K562 (cell line): ENCODE data around the gene FAM20C. TPM values are rescaled to one million over a fixed set of nuclear protein-coding genes. Genes with fewer than 3 reads are reported as not detected.

Experiments
- ATAC-seq: fragments of 200-7000 bp; cut with Tn5 transposase; 3 replicates; pipeline ENCODE4 v1.9.1; 2020; ENCODE audit warnings: moderate library complexity
- BruUV-seq: library from RNA; stranded (reverse); fragments of 400-500 nt; replicated peaks from 2 replicates; lab custom pipeline; 2021; lab: Mats Ljungman, UMichigan
- CTCF ChIA-PET: fragments of 300-600 bp; formaldehyde crosslinking; extraction: SDS; loops from one replicate; lab custom pipeline; 2021; ENCODE audit warnings: low intra/inter-chr PET ratio; lab: Yijun Ruan, JAX
- POLR2A ChIA-PET: fragments of 300-600, 350-650 bp; sonication (Branson Sonifier 250); formaldehyde crosslinking; extraction: SDS; loops from one replicate; lab custom pipeline; 2021; ENCODE audit warnings: antibody characterized with exemption, inconsistent platforms; lab: Yijun Ruan, JAX
- DNase-seq, 4 experiments: peaks; one replicate each; pipeline versions ENCODE4 v3.0.0 to v3.0.0-alpha.2; 2011 to 2018; ENCODE audit warnings: low spot score in 3 of 4, mixed read lengths in 3 of 4; ENCODE audit errors: extremely low read depth in 1 of 4
- FAIRE-seq: peaks from 2 replicates; lab custom pipeline; 2011; peaks lifted over from hg19 to GRCh38; lab: Jason Lieb, UNC
- H2AFZ ChIP-seq: 2 replicates; pipeline ENCODE4 v1.6.0; 2011; ENCODE audit warnings: low read depth, low read length, control low read depth, inconsistent platforms
- H3K27ac ChIP-seq: fragments of 200-600 bp; 3 replicates; pipeline ENCODE4 v1.8.0; 2011; ENCODE audit warnings: low read depth, mild to moderate bottlenecking, control low read depth, inconsistent platforms, low read length, moderate library complexity, mixed read lengths; ENCODE audit errors: extremely low read depth
- H3K27me3 ChIP-seq, 2 experiments: fragments of 300-600 bp in 1 of 2; 2 replicates in 1 of 2; 3 replicates in 1 of 2; pipeline versions ENCODE4 v1.6.0 to v1.8.0; 2011; ENCODE audit warnings: inconsistent platforms in 2 of 2, low read length in 2 of 2, mild to moderate bottlenecking in 1 of 2, mixed read lengths in 1 of 2, moderate library complexity in 1 of 2; ENCODE audit not compliant: control insufficient read depth in 2 of 2, insufficient read depth in 2 of 2
- H3K36me3 ChIP-seq: fragments of 300-600 bp; 3 replicates; pipeline ENCODE4 v1.8.0; 2011; ENCODE audit warnings: mild to moderate bottlenecking, low read length, inconsistent platforms; ENCODE audit not compliant: control insufficient read depth, insufficient read depth
- H3K4me1 ChIP-seq, 2 experiments: fragments of 200-600 bp in 1 of 2; replicated peaks in 1 of 2; 2 replicates in 1 of 2; 3 replicates in 1 of 2; pipeline versions ENCODE4 v1.5.1 to v1.8.0; 2011; ENCODE audit warnings: inconsistent platforms in 2 of 2, low read length in 2 of 2, mild to moderate bottlenecking in 1 of 2, mixed read lengths in 1 of 2, moderate library complexity in 1 of 2; ENCODE audit not compliant: control insufficient read depth in 2 of 2, insufficient read depth in 2 of 2
- H3K4me2 ChIP-seq: 2 replicates; pipeline ENCODE4 v1.6.1; 2011; ENCODE audit warnings: low read length, control low read depth, inconsistent platforms, mixed read lengths; ENCODE audit not compliant: insufficient read depth
- H3K4me3 ChIP-seq: fragments of 200-600 bp; sonication (generic), shearing (Covaris generic); 2 replicates; pipeline ENCODE4 v1.5.1; 2016; ENCODE audit warnings: control low read depth, inconsistent platforms
- H3K79me2 ChIP-seq: fragments of 200-600 bp; 3 replicates; pipeline ENCODE4 v1.8.0; 2011; ENCODE audit warnings: low read length, inconsistent platforms; ENCODE audit not compliant: control insufficient read depth, insufficient read depth
- H3K9ac ChIP-seq, 2 experiments: 2 replicates each; pipeline versions ENCODE4 v1.6.0 to v1.6.1; 2011; ENCODE audit warnings: low read depth in 2 of 2, low read length in 2 of 2, control low read depth in 1 of 2, inconsistent platforms in 1 of 2, mild to moderate bottlenecking in 1 of 2, mixed read lengths in 1 of 2; ENCODE audit not compliant: insufficient read depth in 1 of 2
- H3K9me1 ChIP-seq: one replicate; pipeline ENCODE4 v1.6.0; 2011; ENCODE audit warnings: inconsistent platforms, mild to moderate bottlenecking, low read length, moderate library complexity; ENCODE audit not compliant: control insufficient read depth, insufficient read depth
- H3K9me3 ChIP-seq: replicated peaks from 2 replicates; pipeline ENCODE4 v1.5.1; 2011; ENCODE audit warnings: low read depth, low read length, inconsistent platforms; ENCODE audit not compliant: control insufficient read depth, insufficient read depth
- H4K20me1 ChIP-seq: replicated peaks from 2 replicates; pipeline ENCODE4 v1.6.1; 2011; ENCODE audit warnings: low read length, inconsistent platforms, mixed read lengths; ENCODE audit not compliant: control insufficient read depth, insufficient read depth
- BACH1 ChIP-seq: fragments of 200-800 bp; sonication (Bioruptor generic); IDR thresholded peaks from 2 replicates; pipeline ENCODE4 v1.6.1; 2016; ENCODE audit warnings: missing genetic modification characterization, missing compliant biosample characterization
- E2F4 ChIP-seq: sonication (generic); formaldehyde crosslinking; IDR thresholded peaks from 2 replicates; pipeline ENCODE4 v1.8.0; 2022; ENCODE audit warnings: mild to moderate bottlenecking, low read depth, missing genetic modification reagents
- KDM4B ChIP-seq, 2 experiments: fragments of 450-650 bp in 1 of 2; sonication (generic) in 1 of 2; IDR thresholded peaks; 2 replicates each; pipeline ENCODE4 v1.6.1; 2016 to 2017; ENCODE audit warnings: borderline replicate concordance in 2 of 2, antibody characterized with exemption in 1 of 2, low read depth in 1 of 2, mild to moderate bottlenecking in 1 of 2
- KLF1 ChIP-seq: fragments of 450-650 bp; IDR thresholded peaks from 2 replicates; pipeline ENCODE4 v1.6.1; 2016; ENCODE audit warnings: missing genetic modification characterization, missing compliant biosample characterization
- MLX ChIP-seq, 2 experiments: fragments of 450-650 bp in 1 of 2; sonication (generic) in 1 of 2; formaldehyde crosslinking; conservative IDR thresholded peaks; 2 replicates each; pipeline versions ENCODE4 v1.4.0 to v1.8.1; 2020 to 2022; ENCODE audit warnings: mild to moderate bottlenecking in 1 of 2, missing genetic modification reagents in 1 of 2
- RERE ChIP-seq: sonication (generic); formaldehyde crosslinking; IDR thresholded peaks from 2 replicates; pipeline ENCODE4 v1.8.0; 2023; ENCODE audit warnings: missing genetic modification reagents, mild to moderate bottlenecking, borderline replicate concordance
- STAT5B ChIP-seq: fragments of 250-450 bp; sonication (Bioruptor Pico); IDR thresholded peaks from 2 replicates; pipeline ENCODE4 v1.8.0; 2021; ENCODE audit warnings: mild to moderate bottlenecking, inconsistent platforms
- ZNF274 ChIP-seq: IDR thresholded peaks from 2 replicates; pipeline ENCODE4 v1.6.1; 2011; ENCODE audit warnings: low read depth, mild to moderate bottlenecking, low read length, moderate library complexity, borderline replicate concordance
- ZNF586 ChIP-seq: fragments of 450-650 bp; formaldehyde crosslinking; conservative IDR thresholded peaks from 2 replicates; pipeline ENCODE4 v1.4.0; 2020; ENCODE audit warnings: mild to moderate bottlenecking, moderate library complexity
- WGBS: fragments of 100-300 bp; shearing (Covaris generic); methylation state at CpG from one replicate; pipeline ENCODE4 v1.1.6; 2016; ENCODE audit warnings: low coverage, mixed read lengths; ENCODE audit not compliant: insufficient coverage; ENCODE audit errors: missing lambda C conversion rate; 5-methylcytosine and 5-hydroxymethylcytosine counted together
- in situ Hi-C: fragments of 300-500 bp; cut with MboI; formaldehyde crosslinking; loops from 4 replicates; pipeline ENCODE4 v1.15.0; 2018; ENCODE audit warnings: inconsistent platforms, mixed read lengths
- intact Hi-C: fragments of 100-400 bp; cut with micrococcal nuclease; formaldehyde crosslinking; loops from 2 replicates; pipeline ENCODE4 v1.14.2; 2022
- polyA plus RNA-seq, 8 experiments: library from polyadenylated mRNA; depleted of rRNA in 4 of 8; stranded (reverse) in 5 of 8; unstranded in 3 of 8; fragments of >200 nt; fragmentation: Nextera tagmentation in 2 of 8; fragmentation: Illumina TruSeq in 1 of 8; extraction: Ambion mirVana in 2 of 8; extraction: Trizol in 1 of 8; gene quantifications; 2 replicates each; pipeline versions ENCODE4 v1.2.1 to v1.2.3, GENCODE V29; 2011 to 2014; ENCODE audit warnings: inconsistent platforms in 1 of 8, missing spikeins in 1 of 8
- total RNA-seq, 7 experiments: library from RNA; depleted of rRNA in 6 of 7; stranded (reverse); fragments of >200 nt in 6 of 7; fragmentation: Illumina TruSeq in 2 of 7; extraction: Trizol in 2 of 7; gene quantifications; 2 replicates each; pipeline versions ENCODE4 v1.2.1 to v1.2.3, GENCODE V29; 2011 to 2021; ENCODE audit warnings: low replicate concordance in 1 of 7

Gene FAM20C
- total and polyA plus RNA-seq, 9 of the 15 experiments (the other 6 are each of a cell fraction or from before 2014, with no cell fraction given) = 0.09 TPM; not detected in 8

- no peak for DNase-seq
These were observed 36.0 kb upstream of the FAM20C start for GRCh38 chr7:156111-157007.

More at GRCh38 chr7:156111-157007, 36.0 kb upstream of the FAM20C start:
- WGBS = 1% methylated on average over 29 of the region's 31 CpGs
- no peaks in the 10 kb centered on the region for H3K9me1 ChIP-seq
- H2AFZ ChIP-seq = no peak overlapping the region
- BruUV-seq = no TSS peak
- ChIA-PET CTCF (interaction anchor here (0.6 kb wide), 1 partner anchor 1442 kb away, joined by 3 read pairs; no protein-coding TSS in a partner anchor), POLR2A (interaction anchor here (1.0 to 1.4 kb wide), 3 partner anchors 12 to 15 kb away, joined by 3 read pairs; no protein-coding TSS in a partner anchor)
- ATAC-seq = no peak
- no peaks in the 10 kb centered on the region for H3K36me3 ChIP-seq
- no peak overlapping the region for H3K4me3 ChIP-seq
- no peak overlapping the region for H3K9ac ChIP-seq
- in situ Hi-C loops (no loop called here), intact Hi-C loops (no loop called here)
- peaks cover 75 to 88% of the 10 kb centered on the region in 2 experiments for H3K27me3 ChIP-seq
- FAIRE-seq = no peak
- no peaks in the 10 kb centered on the region for H3K9me3 ChIP-seq
- H4K20me1 ChIP-seq = peaks cover 11% of the 10 kb centered on the region; the same call in 1 of the 2 replicates
- H3K4me2 ChIP-seq = no peak overlapping the region
- no peak overlapping the region for H3K27ac ChIP-seq
- peaks cover 0 to 9% of the 10 kb centered on the region in 2 experiments; a peak in 1 of 5 replicates for H3K4me1 ChIP-seq
- TF ChIP-seq MLX (CRISPR knock-in tag; conservative IDR thresholded peaks at IDR 0.05) = no peak
- no peak for TF ChIP-seq BACH1 (tag)
- no peak for TF ChIP-seq ZNF274
- TF ChIP-seq ZNF586 (CRISPR knock-in tag) = no peak
- no peak for TF ChIP-seq STAT5B
- no peak for TF ChIP-seq KLF1 (tag)
- no peak for TF ChIP-seq KDM4B (IDR thresholded peaks at IDR 0.05; ENCODE audit: borderline replicate concordance in 2 of 2, low read depth in 1 of 2)
- no peak for TF ChIP-seq E2F4 (CRISPR knock-in tag)
- TF ChIP-seq RERE (CRISPR knock-in tag) = no peak
- no peaks in the 10 kb centered on the region for H3K79me2 ChIP-seq
